ENCODE results near the gene MPRIP.

- TF ChIP-seq, protein P1, sequence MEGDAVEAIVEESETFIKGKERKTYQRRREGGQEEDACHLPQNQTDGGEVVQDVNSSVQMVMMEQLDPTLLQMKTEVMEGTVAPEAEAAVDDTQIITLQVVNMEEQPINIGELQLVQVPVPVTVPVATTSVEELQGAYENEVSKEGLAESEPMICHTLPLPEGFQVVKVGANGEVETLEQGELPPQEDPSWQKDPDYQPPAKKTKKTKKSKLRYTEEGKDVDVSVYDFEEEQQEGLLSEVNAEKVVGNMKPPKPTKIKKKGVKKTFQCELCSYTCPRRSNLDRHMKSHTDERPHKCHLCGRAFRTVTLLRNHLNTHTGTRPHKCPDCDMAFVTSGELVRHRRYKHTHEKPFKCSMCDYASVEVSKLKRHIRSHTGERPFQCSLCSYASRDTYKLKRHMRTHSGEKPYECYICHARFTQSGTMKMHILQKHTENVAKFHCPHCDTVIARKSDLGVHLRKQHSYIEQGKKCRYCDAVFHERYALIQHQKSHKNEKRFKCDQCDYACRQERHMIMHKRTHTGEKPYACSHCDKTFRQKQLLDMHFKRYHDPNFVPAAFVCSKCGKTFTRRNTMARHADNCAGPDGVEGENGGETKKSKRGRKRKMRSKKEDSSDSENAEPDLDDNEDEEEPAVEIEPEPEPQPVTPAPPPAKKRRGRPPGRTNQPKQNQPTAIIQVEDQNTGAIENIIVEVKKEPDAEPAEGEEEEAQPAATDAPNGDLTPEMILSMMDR (IDR thresholded peaks at IDR 0.05): no peak
- no peak for TF ChIP-seq POLR2A (IDR thresholded peaks at IDR 0.05)
These were observed 154.5 kb downstream of the MPRIP start for GRCh38 chr17:17196776-17197175.
